ENCODE measurements around the gene NDUFB3. TPM values are rescaled to one million over a fixed set of nuclear protein-coding genes. Genes with fewer than 3 reads are reported as not detected.

Gene NDUFB3
- total RNA-seq, 1 donor from 2014 or later, result 115 TPM

DNA sequence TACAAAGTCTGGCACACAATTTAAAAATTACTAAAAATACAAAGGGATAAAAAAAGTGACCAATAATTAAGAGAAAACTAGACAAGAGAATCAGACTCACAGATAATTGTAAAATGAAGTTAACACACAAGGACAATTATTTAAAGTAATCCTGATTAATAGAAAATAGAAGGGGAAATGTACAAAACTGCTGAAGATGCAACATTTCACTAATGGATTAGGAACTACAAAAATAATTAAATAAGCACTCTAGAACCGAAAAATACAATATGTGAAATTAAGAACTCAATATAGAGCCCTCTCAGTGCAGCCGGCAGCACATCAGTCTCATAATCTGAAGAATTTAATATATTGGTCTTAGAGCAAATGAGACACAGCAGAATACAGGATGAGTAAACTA, 24.9 kb upstream of the NDUFB3 start:
- no peak overlapping the region for H3K4me3 Mint-ChIP-seq (ENCODE audit: unreplicated experiment)

DNA sequence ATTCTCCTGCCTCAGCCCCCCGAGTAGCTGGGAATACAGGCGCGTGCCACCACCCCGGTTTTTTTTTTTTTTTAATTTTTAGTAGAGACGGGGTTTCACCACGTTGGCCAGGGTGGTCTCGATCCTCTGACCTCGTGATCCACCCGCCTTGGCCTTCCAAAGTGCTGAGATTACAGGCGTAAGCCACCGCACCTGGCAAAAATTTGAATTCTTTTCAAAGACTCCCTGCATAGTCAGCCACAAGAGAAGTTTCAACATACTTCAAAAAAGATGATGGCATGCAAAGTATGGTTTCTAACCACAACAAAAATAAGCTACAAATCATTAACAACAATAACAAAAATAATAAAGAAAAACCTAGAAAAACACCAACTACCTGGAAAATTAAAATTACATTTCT, 22.3 kb upstream of the NDUFB3 start:
- Histone ChIP-seq H3K4me1 (ENCODE audit: insufficient read depth, low read length) (no peaks in the 10 kb centered on the region), H3K36me3 (ENCODE audit: insufficient read depth, low read length) (peaks cover 2% of the 10 kb centered on the region), H3K9me3 (ENCODE audit: insufficient read depth, low read depth, low read length) (no peaks in the 10 kb centered on the region), H3K79me2 (ENCODE audit: insufficient read depth, low read length) (peaks cover 91% of the 10 kb centered on the region), H3K4me3 (ENCODE audit: insufficient read depth, low read depth, low read length) (no peak overlapping the region), H3K27me3 (ENCODE audit: insufficient read depth, low read length) (no peaks in the 10 kb centered on the region), H3K9ac (ENCODE audit: low read length) (no peak overlapping the region), H3K27ac (ENCODE audit: low read depth, low read length) (no peak overlapping the region), H4K20me1 (ENCODE audit: insufficient read depth, low read length) (peaks cover 42% of the 10 kb centered on the region), H2AFZ (ENCODE audit: low read depth, low read length) (no peak overlapping the region), H3K4me2 (ENCODE audit: low read length) (no peak overlapping the region)
- H3K4me3 Mint-ChIP-seq (ENCODE audit: unreplicated experiment), result no peak overlapping the region
- H3K9me3 Mint-ChIP-seq (ENCODE audit: unreplicated experiment), result no peaks in the 10 kb centered on the region
- no peaks in the 10 kb centered on the region for H3K4me1 Mint-ChIP-seq (ENCODE audit: low read depth, unreplicated experiment)
- no peak overlapping the region for H3K27ac Mint-ChIP-seq (ENCODE audit: unreplicated experiment)
- H3K27me3 Mint-ChIP-seq (ENCODE audit: low read depth, unreplicated experiment), result no peaks in the 10 kb centered on the region
- DNase-seq (ENCODE audit: low read depth), result no peak
- H3K36me3 Mint-ChIP-seq (ENCODE audit: low read depth, unreplicated experiment), result peaks cover 15% of the 10 kb centered on the region
- TF ChIP-seq, protein P1, sequence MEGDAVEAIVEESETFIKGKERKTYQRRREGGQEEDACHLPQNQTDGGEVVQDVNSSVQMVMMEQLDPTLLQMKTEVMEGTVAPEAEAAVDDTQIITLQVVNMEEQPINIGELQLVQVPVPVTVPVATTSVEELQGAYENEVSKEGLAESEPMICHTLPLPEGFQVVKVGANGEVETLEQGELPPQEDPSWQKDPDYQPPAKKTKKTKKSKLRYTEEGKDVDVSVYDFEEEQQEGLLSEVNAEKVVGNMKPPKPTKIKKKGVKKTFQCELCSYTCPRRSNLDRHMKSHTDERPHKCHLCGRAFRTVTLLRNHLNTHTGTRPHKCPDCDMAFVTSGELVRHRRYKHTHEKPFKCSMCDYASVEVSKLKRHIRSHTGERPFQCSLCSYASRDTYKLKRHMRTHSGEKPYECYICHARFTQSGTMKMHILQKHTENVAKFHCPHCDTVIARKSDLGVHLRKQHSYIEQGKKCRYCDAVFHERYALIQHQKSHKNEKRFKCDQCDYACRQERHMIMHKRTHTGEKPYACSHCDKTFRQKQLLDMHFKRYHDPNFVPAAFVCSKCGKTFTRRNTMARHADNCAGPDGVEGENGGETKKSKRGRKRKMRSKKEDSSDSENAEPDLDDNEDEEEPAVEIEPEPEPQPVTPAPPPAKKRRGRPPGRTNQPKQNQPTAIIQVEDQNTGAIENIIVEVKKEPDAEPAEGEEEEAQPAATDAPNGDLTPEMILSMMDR (IDR thresholded peaks at IDR 0.05; ENCODE audit: insufficient read depth, low read depth, low read length), result no peak
- TF ChIP-seq EZH2 (IDR thresholded peaks at IDR 0.05; ENCODE audit: insufficient read depth, low read length), result no peak
- FAIRE-seq, result no peak

More for the DNA sequence above, 24.9 kb upstream of the NDUFB3 start:
- DNase-seq (ENCODE audit: low read depth) (no peak), FAIRE-seq (no peak)
- H3K9ac ChIP-seq (ENCODE audit: low read length), result no peak overlapping the region
- Mint-ChIP-seq H3K36me3 (ENCODE audit: low read depth, unreplicated experiment) (peaks cover 14% of the 10 kb centered on the region), H3K27me3 (ENCODE audit: low read depth, unreplicated experiment) (no peaks in the 10 kb centered on the region), H3K27ac (ENCODE audit: unreplicated experiment) (no peak overlapping the region), H3K9me3 (ENCODE audit: unreplicated experiment) (no peaks in the 10 kb centered on the region), H3K4me1 (ENCODE audit: low read depth, unreplicated experiment) (no peaks in the 10 kb centered on the region)
- H3K4me1 ChIP-seq (ENCODE audit: insufficient read depth, low read length), result no peaks in the 10 kb centered on the region
- no peak overlapping the region for H3K4me3 ChIP-seq (ENCODE audit: insufficient read depth, low read depth, low read length)
- no peaks in the 10 kb centered on the region for H3K27me3 ChIP-seq (ENCODE audit: insufficient read depth, low read length)
- H2AFZ ChIP-seq (ENCODE audit: low read depth, low read length), result no peak overlapping the region
- H3K9me3 ChIP-seq (ENCODE audit: insufficient read depth, low read depth, low read length), result no peaks in the 10 kb centered on the region
- TF ChIP-seq EZH2 (IDR thresholded peaks at IDR 0.05; ENCODE audit: insufficient read depth, low read length), result no peak
- TF ChIP-seq, protein P1 (IDR thresholded peaks at IDR 0.05; ENCODE audit: insufficient read depth, low read depth, low read length), result no peak
- peaks cover 75% of the 10 kb centered on the region for H3K79me2 ChIP-seq (ENCODE audit: insufficient read depth, low read length)
- H3K27ac ChIP-seq (ENCODE audit: low read depth, low read length), result no peak overlapping the region
- H4K20me1 ChIP-seq (ENCODE audit: insufficient read depth, low read length), result peaks cover 22% of the 10 kb centered on the region
- H3K36me3 ChIP-seq (ENCODE audit: insufficient read depth, low read length), result peaks cover 2% of the 10 kb centered on the region
- no peak overlapping the region for H3K4me2 ChIP-seq (ENCODE audit: low read length)

DNA sequence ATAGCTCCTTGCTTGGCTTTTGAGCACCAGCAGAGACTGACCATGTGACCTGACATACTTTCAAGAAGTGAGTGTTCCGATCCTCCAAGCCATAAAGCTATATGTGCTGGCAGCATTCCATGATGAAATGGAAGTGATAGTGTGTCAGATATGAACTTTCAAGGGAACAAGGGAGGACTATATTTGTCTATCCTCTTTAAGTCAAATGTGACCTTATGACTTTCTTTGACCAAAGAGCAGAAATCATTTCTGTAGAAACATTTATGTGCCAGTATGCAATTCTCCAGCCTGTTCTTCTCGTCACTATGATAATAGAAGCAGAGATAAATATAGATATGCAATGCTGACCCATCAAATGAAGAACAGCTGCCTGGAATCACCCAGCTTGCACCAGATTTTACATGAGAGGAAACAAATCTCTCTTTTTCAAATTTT, 14.7 kb upstream of the NDUFB3 start:
- no peak for FAIRE-seq
- peaks cover 2% of the 10 kb centered on the region for H3K36me3 ChIP-seq (ENCODE audit: insufficient read depth, low read length)

More for the DNA sequence above, 14.7 kb upstream of the NDUFB3 start:
- no peak overlapping the region for H3K27ac Mint-ChIP-seq (ENCODE audit: unreplicated experiment)
- no peak overlapping the region for H3K4me2 ChIP-seq (ENCODE audit: low read length)
- H3K4me1 ChIP-seq (ENCODE audit: insufficient read depth, low read length), result no peaks in the 10 kb centered on the region
- peaks cover 97% of the 10 kb centered on the region for H3K79me2 ChIP-seq (ENCODE audit: insufficient read depth, low read length)
- H3K4me3 Mint-ChIP-seq (ENCODE audit: unreplicated experiment), result no peak overlapping the region
- H3K27me3 Mint-ChIP-seq (ENCODE audit: low read depth, unreplicated experiment), result no peaks in the 10 kb centered on the region
- no peaks in the 10 kb centered on the region for H3K27me3 ChIP-seq (ENCODE audit: insufficient read depth, low read length)
- no peak for DNase-seq (ENCODE audit: low read depth)
- H3K9me3 Mint-ChIP-seq (ENCODE audit: unreplicated experiment), result no peaks in the 10 kb centered on the region
- H4K20me1 ChIP-seq (ENCODE audit: insufficient read depth, low read length), result peaks cover 75% of the 10 kb centered on the region
- no peak overlapping the region for H3K9ac ChIP-seq (ENCODE audit: low read length)
- no peaks in the 10 kb centered on the region for H3K9me3 ChIP-seq (ENCODE audit: insufficient read depth, low read depth, low read length)
- no peak overlapping the region for H2AFZ ChIP-seq (ENCODE audit: low read depth, low read length)
- H3K27ac ChIP-seq (ENCODE audit: low read depth, low read length), result no peak overlapping the region
- no peak overlapping the region for H3K4me3 ChIP-seq (ENCODE audit: insufficient read depth, low read depth, low read length)
- no peak for TF ChIP-seq EZH2 (IDR thresholded peaks at IDR 0.05; ENCODE audit: insufficient read depth, low read length)
- TF ChIP-seq, protein P1 (IDR thresholded peaks at IDR 0.05; ENCODE audit: insufficient read depth, low read depth, low read length), result no peak
- H3K36me3 Mint-ChIP-seq (ENCODE audit: low read depth, unreplicated experiment), result peaks cover 18% of the 10 kb centered on the region
- H3K4me1 Mint-ChIP-seq (ENCODE audit: low read depth, unreplicated experiment), result peaks cover 14% of the 10 kb centered on the region
